K562 (cell line): ENCODE measurements around the gene SLC5A3. TPM values are rescaled to one million over a fixed set of nuclear protein-coding genes. Genes with fewer than 3 reads are reported as not detected.
A peak's percentile ranks its signal among the peaks of the same experiment; 100 is the strongest.

Source experiments
- ARID1B ChIP-seq: fragments of 450-650 bp; IDR thresholded peaks from 2 replicates; pipeline ENCODE4 v1.6.1; 2016; ENCODE audit warnings: antibody characterized with exemption, mild to moderate bottlenecking, inconsistent platforms
- CAMTA2 ChIP-seq: fragments of 250-450 bp; sonication (Bioruptor Pico); conservative IDR thresholded peaks from 2 replicates; pipeline ENCODE4 v1.5.1; 2022
- CREB3L1 ChIP-seq: fragments of 450-650 bp; IDR thresholded peaks from 2 replicates; pipeline ENCODE4 v1.6.1; 2014; ENCODE audit warnings: low read depth, mild to moderate bottlenecking, moderate library complexity, borderline replicate concordance
- CXXC5 ChIP-seq: fragments of 250-450 bp; sonication (Bioruptor Pico); IDR thresholded peaks from 2 replicates; pipeline ENCODE4 v1.8.0; 2022; ENCODE audit warnings: inconsistent platforms, mild to moderate bottlenecking, moderate library complexity
- DEAF1 ChIP-seq: fragments of 450-650 bp; formaldehyde crosslinking; IDR thresholded peaks from 2 replicates; pipeline ENCODE4 v1.4.0; 2020; ENCODE audit warnings: mild to moderate bottlenecking, moderate library complexity
- ELK3 ChIP-seq: fragments of 450-650 bp; formaldehyde crosslinking; IDR thresholded peaks from 2 replicates; pipeline ENCODE4 v1.4.0; 2020; ENCODE audit warnings: mild to moderate bottlenecking
- EZH2 ChIP-seq: IDR thresholded peaks from 2 replicates; pipeline ENCODE4 v1.6.1; 2012; ENCODE audit warnings: low read depth, mild to moderate bottlenecking, inconsistent platforms, low read length, borderline replicate concordance
- HLTF ChIP-seq: fragments of 450-650 bp; IDR thresholded peaks from 2 replicates; pipeline ENCODE4 v1.6.1; 2016
- KAT7 ChIP-seq: sonication (generic); formaldehyde crosslinking; IDR thresholded peaks from 2 replicates; pipeline ENCODE4 v1.8.0; 2022; ENCODE audit warnings: missing genetic modification reagents, mild to moderate bottlenecking, borderline replicate concordance
- KDM5B ChIP-seq: fragments of 200-600 bp; sonication (generic); IDR thresholded peaks from 2 replicates; pipeline ENCODE4 v1.6.1; 2012; ENCODE audit warnings: low read depth, mild to moderate bottlenecking, moderate library complexity, low read length, control low read depth, inconsistent platforms; ENCODE audit not compliant: insufficient replicate concordance
- KLF16 ChIP-seq: IDR thresholded peaks from 2 replicates; pipeline ENCODE4 v1.6.1; 2016; ENCODE audit warnings: antibody characterized with exemption
- MAZ ChIP-seq, 2 experiments: fragments of 450-650 bp in 1 of 2; sonication (generic) in 1 of 2; formaldehyde crosslinking; IDR thresholded peaks in 1 of 2; conservative IDR thresholded peaks in 1 of 2; 2 replicates each; pipeline versions ENCODE4 v1.4.0 to v1.5.0; 2020; ENCODE audit warnings: mild to moderate bottlenecking in 1 of 2, missing genetic modification reagents in 1 of 2
- MBD2 ChIP-seq: sonication (generic); IDR thresholded peaks from 2 replicates; pipeline ENCODE4 v1.6.1; 2016; ENCODE audit warnings: low read depth, borderline replicate concordance
- NONO ChIP-seq, 2 experiments: fragments of 200-400 bp in 1 of 2; fragments of 450-650 bp in 1 of 2; formaldehyde crosslinking in 1 of 2; IDR thresholded peaks; 2 replicates each; pipeline ENCODE4 v1.6.1; 2017; ENCODE audit warnings: low read depth in 2 of 2, mild to moderate bottlenecking in 2 of 2, moderate library complexity in 2 of 2, low read length in 1 of 2
- RCOR1 ChIP-seq, 2 experiments: IDR thresholded peaks; 2 replicates each; pipeline ENCODE4 v1.6.1; 2012; ENCODE audit warnings: low read depth in 2 of 2, low read length in 2 of 2, borderline replicate concordance in 1 of 2, improper control_type of control experiment in 1 of 2
- SMAD4 ChIP-seq: fragments of 250-450 bp; sonication (Bioruptor Pico); conservative IDR thresholded peaks from 2 replicates; pipeline ENCODE4 v1.8.0; 2021; ENCODE audit warnings: inconsistent platforms, mild to moderate bottlenecking, moderate library complexity
- ZBTB17 ChIP-seq: fragments of 450-650 bp; formaldehyde crosslinking; IDR thresholded peaks from 2 replicates; pipeline ENCODE4 v1.4.0; 2020; ENCODE audit warnings: mild to moderate bottlenecking
- ZBTB33 ChIP-seq: sonication (generic); formaldehyde crosslinking; IDR thresholded peaks from 2 replicates; pipeline ENCODE4 v1.8.1; 2023; ENCODE audit warnings: mild to moderate bottlenecking, missing genetic modification reagents
- ZFP1 ChIP-seq: fragments of 450-650 bp; formaldehyde crosslinking; IDR thresholded peaks from 2 replicates; pipeline ENCODE4 v1.4.0; 2020; ENCODE audit warnings: mild to moderate bottlenecking, mixed read lengths
- ZNF197 ChIP-seq: fragments of 200-800 bp; sonication (Bioruptor generic); IDR thresholded peaks from 2 replicates; pipeline ENCODE4 v1.6.1; 2016; ENCODE audit warnings: low read depth, missing genetic modification characterization, missing compliant biosample characterization
- ZNF507 ChIP-seq: conservative IDR thresholded peaks from 2 replicates; pipeline ENCODE4 v1.6.1; 2017; ENCODE audit warnings: missing genetic modification characterization, missing compliant biosample characterization
- ZNF583 ChIP-seq: fragments of 250-450 bp; sonication (Bioruptor Pico); IDR thresholded peaks from 2 replicates; pipeline ENCODE4 v1.4.0; 2020
- polyA plus RNA-seq, 8 experiments: library from polyadenylated mRNA; depleted of rRNA in 4 of 8; stranded (reverse) in 5 of 8; unstranded in 3 of 8; fragments of >200 nt; fragmentation: Nextera tagmentation in 2 of 8; fragmentation: Illumina TruSeq in 1 of 8; extraction: Ambion mirVana in 2 of 8; extraction: Trizol in 1 of 8; gene quantifications; 2 replicates each; pipeline versions ENCODE4 v1.2.1 to v1.2.3, GENCODE V29; 2011 to 2014; ENCODE audit warnings: inconsistent platforms in 1 of 8, missing spikeins in 1 of 8
- total RNA-seq, 7 experiments: library from RNA; depleted of rRNA in 6 of 7; stranded (reverse); fragments of >200 nt in 6 of 7; fragmentation: Illumina TruSeq in 2 of 7; extraction: Trizol in 2 of 7; gene quantifications; 2 replicates each; pipeline versions ENCODE4 v1.2.1 to v1.2.3, GENCODE V29; 2011 to 2021; ENCODE audit warnings: low replicate concordance in 1 of 7

The SLC5A3 gene
- total and polyA plus RNA-seq, 9 of the 15 experiments (the other 6 are each of a cell fraction or from before 2014, with no cell fraction given), result 2.9 to 20.6 (median 9.0) TPM

GRCh38 chr21:34073032-34073748 is at the start of gene SLC5A3, which contains the start of gene MRPS6 (continued):
- TF ChIP-seq EZH2 (no peak), ARID1B (peak; percentile 28; the same call in 1 of the 2 replicates), MBD2 (peak; percentile 57; the same call in 1 of the 2 replicates), CAMTA2 (CRISPR knock-in tag) (0 out of 2 replicates have a peak, but pooled peaks have one; percentile 19), ZBTB33 (CRISPR knock-in tag) (peak; percentile 70; the same call in 1 of the 2 replicates), NONO (IDR thresholded peaks at IDR 0.05; ENCODE audit: low read depth in 2 of 2, low read length in 1 of 2) (peak; percentile 10 to 44; a peak in 1 of 4 replicates), ZNF507 (tag) (no peak), HLTF (no peak), CREB3L1 (no peak), RCOR1 (IDR thresholded peaks at IDR 0.05; ENCODE audit: borderline replicate concordance in 1 of 2, low read depth in 2 of 2, low read length in 2 of 2) (0 out of 4 replicates have a peak, but pooled peaks of 1 of the 2 experiments have one; percentile 20), ZBTB17 (CRISPR knock-in tag) (peak; percentile 81), KLF16 (no peak), ELK3 (CRISPR knock-in tag) (no peak), ZFP1 (no peak), SMAD4 (CRISPR knock-in tag) (peak; percentile 38; the same call in 1 of the 2 replicates), CXXC5 (peak; percentile 89), KAT7 (CRISPR knock-in tag) (peak; percentile 75; the same call in 1 of the 2 replicates), ZNF583 (peak; percentile 88), MAZ (CRISPR knock-in tag; conservative IDR thresholded peaks at IDR 0.05 in 1 of 2, IDR thresholded peaks at IDR 0.05 in 1 of 2) (peak in 1 of 2 experiments; percentile 74; a peak in 2 of 4 replicates), ZNF197 (CRISPR knock-in tag) (no peak), DEAF1 (CRISPR knock-in tag) (no peak), KDM5B (peak; percentile 89)
